ENCODE measurements around the gene KLHDC8B.
"Not testable (repeated sequence)": the region's sequence is repeated elsewhere in the genome, so short reads cannot be mapped to it uniquely, and the experiment has no call there.

Gene KLHDC8B

GRCh38 chr3:49198161-49198560 lies 26.8 kb downstream of the KLHDC8B start:
- DNase-seq: no peak

GRCh38 chr3:49198611-49199230 lies 27.3 kb downstream of the KLHDC8B start:
- DNase-seq: no peak

DNA sequence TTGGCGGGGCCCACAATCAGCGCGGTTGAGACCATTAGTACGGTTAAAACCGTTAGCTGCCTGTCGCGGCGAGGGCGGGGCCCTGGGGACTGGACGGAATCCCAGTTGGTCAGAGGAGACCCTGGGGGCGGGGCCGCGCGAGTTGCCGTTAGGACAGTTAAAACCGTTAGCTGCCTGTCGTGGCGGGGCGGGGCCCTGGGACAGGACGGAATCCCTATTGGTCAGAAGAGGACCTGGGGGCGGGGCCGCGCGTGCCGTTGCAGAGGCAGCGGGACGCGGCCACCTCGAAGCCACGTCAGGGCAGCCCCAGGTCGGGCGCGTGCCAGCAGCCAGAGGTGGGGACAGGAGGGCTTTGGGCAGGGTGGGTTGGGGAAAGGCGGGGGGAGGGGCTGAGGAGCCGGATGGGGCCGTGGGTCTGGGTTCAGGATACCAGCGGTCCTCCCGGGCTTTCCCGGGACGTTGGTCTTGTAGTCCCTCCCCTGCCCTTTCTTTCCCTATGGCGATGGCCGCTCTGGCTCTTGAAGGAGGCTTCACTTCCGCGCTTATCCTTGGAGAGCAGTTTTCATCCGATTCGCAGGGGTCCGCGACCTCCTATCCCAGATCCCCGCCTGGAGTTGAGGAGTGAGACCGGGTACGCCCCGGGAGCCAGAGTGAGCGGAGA lies 28.0 kb downstream of the KLHDC8B start:
- DNase-seq: no peak

GRCh38 chr3:49199900-49200281 lies 28.5 kb downstream of the KLHDC8B start:
- no peak for DNase-seq

DNA sequence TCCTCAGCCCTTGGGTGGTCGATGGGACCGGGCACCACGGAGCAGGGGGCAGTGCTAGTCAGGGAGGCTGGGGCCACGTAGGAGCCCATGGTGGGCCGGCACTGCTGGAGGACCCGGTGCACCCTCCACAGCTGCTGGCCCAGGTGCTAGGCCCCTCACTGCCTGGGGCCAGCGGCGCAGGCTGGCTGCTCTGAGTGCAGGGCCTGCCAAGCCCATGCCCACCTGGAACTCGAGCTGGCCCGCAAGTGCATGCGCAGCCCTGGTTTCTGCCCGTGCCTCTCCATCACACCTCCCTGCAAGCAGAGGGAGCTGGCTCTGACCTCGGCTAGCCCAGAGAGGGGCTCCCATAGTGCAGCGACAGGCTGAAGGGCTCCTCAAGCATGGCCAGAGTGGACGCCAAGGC lies 42.1 kb downstream of the KLHDC8B start:
- no peak for DNase-seq

DNA sequence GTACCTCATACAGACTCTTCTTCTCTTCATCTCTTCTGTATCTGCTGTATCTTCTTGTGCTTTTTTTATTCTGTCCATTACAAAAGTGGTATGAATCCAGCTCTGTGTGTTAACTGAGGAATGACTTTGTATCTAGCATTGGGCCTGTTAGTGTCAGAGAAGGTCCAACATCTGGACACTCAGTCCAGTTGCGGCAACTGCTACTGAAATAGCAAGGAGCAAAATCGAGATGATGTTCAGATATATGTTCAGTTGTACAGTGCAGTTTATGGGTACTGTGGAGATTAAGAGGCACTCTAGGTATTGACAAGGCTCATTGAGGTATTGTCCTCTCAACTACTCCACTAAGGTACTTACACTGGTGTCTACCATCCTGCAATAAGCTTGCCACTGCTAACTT lies 42.6 kb downstream of the KLHDC8B start:
- DNase-seq: no peak

- not testable (repeated sequence) for DNase-seq
Measured at GRCh38 chr3:49216687-49217086, 45.3 kb downstream of the KLHDC8B start.

GRCh38 chr3:49217108-49217507 lies 45.7 kb downstream of the KLHDC8B start:
- not testable (repeated sequence) for DNase-seq

GRCh38 chr3:49217688-49218470 lies 46.5 kb downstream of the KLHDC8B start:
- DNase-seq: no peak

DNA sequence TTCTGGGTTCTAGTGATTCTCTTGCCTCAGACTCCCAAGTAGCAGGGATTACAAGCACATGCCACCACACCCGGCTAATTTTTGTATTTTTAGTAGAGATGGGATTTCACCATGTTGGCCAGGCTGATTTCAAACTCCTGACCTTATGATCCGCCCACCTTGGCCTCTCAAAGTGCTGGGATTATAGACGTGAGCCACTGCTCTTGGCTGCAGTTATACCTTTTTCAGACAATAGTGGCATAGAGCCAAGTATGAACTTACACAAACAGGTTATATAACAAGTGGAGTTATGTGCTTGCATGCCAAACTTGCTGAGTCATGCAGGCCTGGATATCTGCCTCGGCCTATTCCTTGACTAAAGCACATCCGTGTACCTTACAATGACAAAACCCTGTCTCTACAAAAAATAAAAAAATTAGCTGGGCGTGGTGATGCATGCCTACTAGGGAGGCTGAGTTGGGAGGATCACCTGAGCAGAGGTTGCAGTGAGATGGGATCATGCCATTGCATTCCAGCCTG lies 47.1 kb downstream of the KLHDC8B start:
- not testable (repeated sequence) for DNase-seq

- no peak for DNase-seq
Measured at GRCh38 chr3:49219132-49219531, 47.7 kb downstream of the KLHDC8B start.

DNA sequence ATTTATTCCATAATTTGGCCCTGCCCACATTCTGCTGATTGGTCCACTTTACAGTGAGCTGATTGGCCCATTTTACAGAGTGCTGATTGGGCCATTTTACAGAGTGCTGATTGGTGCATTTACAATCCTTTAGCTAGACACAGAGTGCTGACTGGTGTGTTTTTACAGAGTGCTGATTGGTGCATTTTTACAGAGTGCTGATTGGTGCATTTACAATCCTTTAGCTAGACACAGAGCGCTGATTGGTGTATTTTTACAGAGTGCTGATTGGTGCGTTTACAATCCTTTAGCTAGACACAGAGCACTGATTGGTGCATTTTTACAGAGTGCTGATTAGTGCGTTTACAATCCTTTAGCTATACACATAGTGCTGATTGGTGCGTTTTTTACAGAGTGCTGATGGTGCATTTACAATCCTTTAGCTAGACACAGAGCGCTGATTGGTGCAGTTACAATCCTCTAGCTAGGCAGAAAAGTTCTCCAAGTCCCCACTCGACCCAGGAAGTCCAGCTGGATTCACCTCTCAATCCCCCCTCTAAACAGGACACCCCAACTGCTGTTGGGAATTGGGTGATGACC lies 49.7 kb downstream of the KLHDC8B start:
- DNase-seq: not testable (repeated sequence)

DNA sequence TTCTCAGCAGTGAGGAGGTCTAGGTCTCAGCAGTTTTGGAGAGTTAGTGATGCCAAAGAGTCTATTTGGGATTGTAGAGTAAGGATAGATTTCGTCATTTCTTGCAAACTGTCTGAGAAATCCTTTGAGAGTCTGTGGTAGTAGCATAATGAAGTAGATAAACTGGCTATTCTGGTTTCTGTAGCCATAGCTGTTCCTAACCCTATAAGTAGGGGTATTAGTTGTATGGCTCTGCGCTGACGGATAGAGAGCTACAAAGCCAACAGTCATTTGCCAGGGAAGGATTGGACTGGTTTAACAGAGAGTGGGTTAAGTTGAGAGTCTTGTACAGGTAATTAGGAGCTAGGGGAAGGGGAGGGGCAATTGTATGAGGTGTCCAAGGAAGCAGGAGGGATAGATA lies 50.6 kb downstream of the KLHDC8B start:
- no peak for DNase-seq
